Hindlimb muscle (tissue), 1 donor: Measurements from ENCODE around the gene C2CD5. TPM values are rescaled to one million over a fixed set of nuclear protein-coding genes. Genes with fewer than 3 reads are reported as not detected.
"Not testable (repeated sequence)": the region's sequence is repeated elsewhere in the genome, so short reads cannot be mapped to it uniquely, and the experiment has no call there.

ENCODE experiments used
- DNase-seq: peaks from one replicate; pipeline ENCODE4 v3.0.0-alpha.2; 2013
- polyA plus RNA-seq: library from polyadenylated mRNA; unstranded; fragments of 120-200 nt; gene quantifications from one replicate; pipeline ENCODE4 v1.2.1, GENCODE V29; 2013; ENCODE audit not compliant: insufficient read length

The C2CD5 gene
- polyA plus RNA-seq, 1 donor, result 34.8 TPM

DNA sequence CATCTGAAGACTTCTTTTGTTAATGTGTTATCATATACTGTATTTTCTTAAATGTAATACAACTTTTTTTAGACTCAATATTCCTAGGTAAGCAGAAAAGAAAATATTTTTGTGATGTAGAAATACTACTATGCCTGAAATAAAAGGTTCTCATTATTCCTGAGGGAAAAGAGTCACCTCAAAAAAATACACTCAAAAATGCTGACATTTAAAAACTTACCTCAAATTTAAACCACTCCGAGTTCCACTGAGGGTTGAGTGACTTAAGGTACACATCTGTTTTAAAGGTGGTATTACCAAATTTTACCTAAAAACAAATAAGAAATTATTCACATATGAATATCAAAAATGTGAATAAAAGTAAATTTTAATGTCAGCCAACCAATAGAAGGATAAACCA, 9.3 kb downstream of the C2CD5 start:
- no peak for DNase-seq

DNA sequence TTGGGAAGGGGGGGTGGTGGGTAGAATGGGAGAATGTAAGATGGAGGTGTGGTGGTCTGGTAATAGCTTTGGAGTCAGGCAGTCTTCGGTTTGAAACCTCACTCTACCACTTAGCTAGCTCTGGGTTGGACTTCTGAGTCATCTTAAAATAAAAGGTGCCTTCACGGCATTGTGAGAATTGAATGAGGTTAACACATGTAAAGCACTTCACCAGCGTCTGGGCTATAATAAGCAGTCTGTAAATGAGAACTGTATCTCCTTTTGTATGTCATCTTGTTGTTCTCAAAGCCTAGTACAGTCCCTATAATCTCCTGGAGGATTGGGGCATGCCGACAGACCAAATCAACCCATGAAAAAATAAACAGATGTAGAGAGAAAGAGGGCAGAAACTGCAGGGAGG, 11.2 kb downstream of the C2CD5 start:
- no peak for DNase-seq

DNA sequence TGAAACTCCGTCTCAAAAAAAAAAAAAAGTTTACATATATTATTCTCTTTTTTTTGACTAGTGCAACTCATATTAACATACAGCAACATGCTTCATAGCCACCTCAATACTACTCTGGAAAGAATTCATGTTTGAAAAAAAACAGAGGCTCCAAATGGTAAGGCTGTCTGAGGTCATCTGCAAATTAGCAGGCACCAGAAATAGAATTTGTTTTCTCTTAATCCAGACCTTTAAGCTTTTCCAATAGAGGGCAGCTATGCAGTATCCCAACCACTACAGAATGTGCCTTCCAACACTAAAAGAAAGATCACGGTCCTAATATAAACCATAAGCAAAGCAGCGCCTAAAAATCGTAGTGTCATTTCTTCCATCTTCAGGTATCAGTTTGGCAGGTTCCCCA, 12.0 kb downstream of the C2CD5 start:
- DNase-seq, result no peak

DNA sequence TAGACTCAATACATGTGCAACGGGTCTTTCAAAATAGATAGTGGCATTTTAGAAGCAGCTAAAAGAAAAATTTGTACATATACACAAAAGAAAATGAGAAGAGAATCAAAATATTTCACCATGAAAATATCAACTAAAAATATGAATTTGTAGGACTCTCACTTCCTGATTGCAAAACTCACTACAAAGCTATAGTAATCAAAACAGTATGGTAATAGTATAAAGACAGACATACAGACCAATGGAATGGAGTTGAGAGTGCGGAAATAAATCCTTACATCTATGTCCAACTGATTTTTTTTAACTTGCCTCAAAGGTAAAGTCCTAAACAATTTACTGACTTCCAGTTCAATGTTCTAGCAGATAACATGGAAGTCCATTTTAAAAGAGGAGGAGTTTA, 13.1 kb downstream of the C2CD5 start:
- no peak for DNase-seq

DNA sequence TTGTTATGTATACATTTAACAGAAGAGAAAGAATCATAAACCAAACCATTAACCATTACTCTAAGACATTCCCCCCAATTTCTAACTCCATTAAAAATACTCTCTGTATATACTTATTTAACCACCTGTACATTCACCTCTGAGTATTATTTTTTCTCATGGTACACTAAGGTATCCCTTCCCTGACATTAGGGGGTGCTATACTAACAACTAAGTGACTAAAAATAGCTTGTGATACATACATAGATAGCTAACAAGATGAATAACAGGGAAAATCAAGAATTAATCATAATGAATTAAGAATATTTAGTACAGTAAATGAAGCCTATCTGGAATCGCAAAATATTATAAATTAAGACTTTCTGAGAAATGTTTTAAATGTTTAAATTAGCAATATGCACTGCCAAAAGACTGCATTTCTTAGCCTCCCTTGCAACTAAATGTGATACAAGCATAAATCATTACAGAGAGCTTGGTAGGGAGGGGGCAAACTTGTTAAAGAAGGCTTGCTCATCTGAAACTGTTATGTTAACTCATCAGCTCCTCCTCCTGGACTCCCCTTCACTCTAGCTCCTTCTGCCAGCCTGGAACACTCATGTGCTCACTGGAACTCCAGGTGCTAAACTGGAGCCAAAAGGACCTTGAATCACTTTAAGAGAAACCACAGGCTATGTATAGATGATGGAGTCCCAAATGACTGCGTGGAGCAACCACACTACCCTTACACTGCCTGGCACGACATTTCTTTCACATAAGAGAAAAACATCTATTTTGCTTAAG, 14.9 kb downstream of the C2CD5 start:
- no peak for DNase-seq

DNA sequence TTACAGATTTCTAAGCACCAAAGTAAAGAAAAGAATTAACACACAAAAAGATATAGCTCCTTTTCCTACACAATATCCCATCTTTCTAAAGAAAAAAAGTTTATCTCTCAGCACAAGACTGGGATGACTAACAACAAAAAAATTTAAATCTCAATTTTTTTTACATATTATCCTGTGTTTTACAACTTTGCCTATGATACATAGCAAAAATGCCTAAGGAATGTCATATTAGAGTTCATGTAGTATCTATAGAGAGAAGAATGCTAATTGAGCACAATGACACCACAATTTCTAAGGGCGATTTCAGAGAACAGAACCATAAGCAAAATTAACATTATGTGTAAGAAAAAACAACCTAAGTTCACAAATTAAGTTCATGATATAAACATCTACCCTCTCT, 16.3 kb downstream of the C2CD5 start:
- no peak for DNase-seq

DNA sequence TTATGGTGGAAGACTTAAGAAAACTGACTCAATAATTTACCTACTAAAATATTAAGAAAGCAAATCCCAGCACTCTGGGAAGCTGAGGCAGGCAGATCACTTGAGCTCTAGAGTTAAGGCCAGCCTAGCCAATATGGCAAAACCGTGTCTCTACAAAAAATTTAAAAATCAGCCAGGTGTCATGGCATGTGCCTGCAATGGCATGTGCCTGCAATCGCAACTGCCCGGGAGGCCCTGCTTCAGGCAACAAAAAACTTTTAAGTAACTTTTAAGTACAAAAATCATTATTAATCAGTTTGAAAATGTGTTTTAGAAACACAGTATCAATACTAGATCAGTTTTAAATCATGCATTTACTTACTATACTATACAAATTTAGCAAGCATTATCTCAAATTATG, 17.5 kb downstream of the C2CD5 start:
- no peak for DNase-seq

DNA sequence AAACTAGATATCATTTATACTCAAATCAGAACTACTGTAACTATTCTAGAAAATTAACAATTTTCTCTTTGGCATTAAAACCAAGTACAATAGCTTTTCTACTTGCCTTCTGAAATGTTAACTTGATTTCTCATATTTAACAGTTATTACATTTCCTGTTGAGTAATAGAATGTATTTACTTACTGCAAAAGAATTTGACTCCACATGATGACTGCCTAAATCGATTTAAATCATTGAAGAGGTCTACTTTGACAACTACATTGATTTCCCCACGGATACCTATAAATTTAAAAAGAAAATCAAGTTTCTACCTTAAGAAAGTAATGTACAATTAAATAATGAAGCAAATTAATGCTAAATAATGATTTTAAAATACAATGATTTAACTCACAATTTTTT, 18.9 kb downstream of the C2CD5 start:
- no peak for DNase-seq

DNA sequence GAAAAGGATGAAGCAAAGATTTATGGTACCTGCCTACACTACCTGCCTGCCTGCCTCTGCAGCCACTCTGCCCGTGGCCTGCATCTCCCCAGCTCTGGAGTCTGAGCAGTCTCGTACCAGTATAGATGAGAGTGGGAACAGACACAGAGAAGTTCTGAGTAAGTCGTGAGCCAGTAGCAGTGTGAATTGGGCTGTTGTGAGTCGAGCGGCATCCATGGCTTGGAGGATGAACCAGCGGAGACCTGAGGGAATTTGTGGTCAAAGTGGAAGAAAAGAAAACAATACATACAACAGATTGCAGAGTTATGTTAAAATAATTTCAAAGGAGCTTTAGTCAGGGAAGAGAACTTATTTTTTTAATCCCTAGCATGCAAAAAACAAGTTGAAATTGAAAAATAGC, 25.3 kb downstream of the C2CD5 start:
- no peak for DNase-seq

DNA sequence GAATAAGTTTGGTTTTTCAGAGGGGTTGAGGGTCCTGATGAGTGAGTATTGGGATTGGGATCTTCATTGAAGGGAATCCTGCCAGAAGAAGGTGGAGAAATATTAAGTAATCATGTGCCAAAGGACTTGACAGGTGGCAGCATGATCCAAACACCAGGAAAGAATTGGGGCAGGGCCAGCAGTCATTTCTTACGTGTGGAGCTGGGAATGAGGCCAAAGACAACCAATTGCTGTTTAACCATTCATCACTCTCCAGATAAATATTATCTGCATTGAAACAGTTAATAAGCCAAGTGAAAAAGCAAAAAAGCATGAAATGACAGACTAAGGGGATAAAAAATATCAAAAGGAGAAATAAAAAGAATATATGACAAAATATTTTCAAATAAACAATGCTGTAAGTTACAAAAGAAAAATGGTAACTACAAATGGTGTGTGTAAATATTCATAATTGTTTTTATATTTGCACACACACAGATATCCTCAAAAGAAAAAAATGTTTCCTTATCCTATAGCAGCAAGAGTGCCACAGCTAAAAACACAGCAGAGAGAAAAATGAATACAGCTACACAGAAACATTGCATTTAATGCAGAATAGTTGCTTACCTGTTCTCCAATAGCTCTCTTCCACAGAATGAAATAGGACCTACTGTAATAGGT, 26.2 kb downstream of the C2CD5 start:
- no peak for DNase-seq

DNA sequence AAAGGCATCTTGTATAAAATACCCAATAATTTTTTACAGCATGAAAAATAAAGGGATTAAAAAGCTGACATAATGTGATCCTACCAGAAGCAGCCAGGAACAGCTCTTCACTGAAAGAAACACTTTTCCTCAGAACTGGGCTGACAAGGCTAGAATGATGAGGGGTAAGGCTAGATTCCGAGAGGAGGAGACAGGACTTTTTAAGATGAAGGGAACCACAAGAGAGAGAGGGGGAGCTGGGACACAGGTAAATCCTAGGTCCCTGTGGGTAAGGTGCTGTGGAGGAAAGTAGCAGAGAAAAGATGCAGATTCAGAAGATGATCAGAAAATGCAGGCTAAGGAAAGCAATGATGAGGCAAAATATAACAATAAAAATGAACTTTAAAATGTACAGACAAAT, 29.5 kb downstream of the C2CD5 start:
- DNase-seq, result no peak

DNA sequence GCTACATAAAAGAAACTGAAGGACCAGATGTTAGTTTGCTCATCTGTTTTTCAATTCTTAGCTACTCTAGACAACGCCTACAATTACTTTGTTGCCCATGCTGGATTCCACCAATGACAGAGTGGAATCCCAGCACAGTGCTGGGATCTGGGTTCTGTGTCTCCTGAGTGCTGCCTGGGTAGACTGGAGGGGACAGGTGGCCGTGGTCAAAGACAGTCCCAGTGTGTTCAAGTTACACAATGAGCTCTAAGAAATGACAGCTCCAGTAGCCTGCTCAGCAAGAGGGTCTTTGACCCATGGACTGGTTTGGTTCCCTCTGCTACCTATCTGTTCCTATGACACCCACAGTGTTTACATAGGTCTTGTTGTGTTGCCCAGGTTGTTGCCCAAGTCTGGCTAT, 38.5 kb downstream of the C2CD5 start:
- no peak for DNase-seq

DNA sequence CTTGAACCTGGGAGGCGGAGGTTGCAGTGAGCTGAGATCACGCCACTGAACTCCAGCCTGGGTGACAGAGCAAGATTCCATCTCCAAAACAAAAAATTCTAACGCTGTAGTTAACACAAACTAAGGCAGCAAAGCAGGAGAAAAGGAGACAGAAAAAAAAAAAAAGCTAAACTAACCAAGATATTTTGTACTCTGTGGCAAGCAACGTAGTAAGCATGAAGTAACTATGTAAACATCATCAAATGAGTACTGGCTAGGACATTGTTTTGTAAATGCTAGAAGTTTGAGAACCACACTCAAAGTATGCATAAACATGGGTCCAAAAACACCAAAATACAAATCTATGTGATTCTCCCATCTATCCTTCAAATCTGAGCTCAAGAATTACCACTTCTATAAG, 44.2 kb downstream of the C2CD5 start:
- DNase-seq, result no peak

DNA sequence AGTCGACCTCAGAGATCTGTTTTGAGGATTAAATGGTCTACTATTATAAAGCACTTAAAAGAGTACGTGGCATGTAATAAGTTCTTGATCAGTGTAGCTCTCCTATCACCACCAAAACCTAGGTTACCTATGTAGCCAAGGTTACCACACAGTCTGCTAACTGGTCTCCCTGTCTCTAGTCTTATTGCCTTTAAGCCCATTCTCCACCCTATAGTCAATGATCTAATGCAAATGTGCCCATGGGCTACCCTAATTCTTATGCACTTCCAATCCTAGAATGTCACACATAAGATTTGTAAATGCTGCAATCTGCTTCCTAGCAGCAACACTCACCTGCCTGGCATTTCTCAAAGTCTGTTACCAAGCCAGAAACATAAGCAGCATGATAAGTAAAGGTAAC, 44.9 kb downstream of the C2CD5 start:
- no peak for DNase-seq

DNA sequence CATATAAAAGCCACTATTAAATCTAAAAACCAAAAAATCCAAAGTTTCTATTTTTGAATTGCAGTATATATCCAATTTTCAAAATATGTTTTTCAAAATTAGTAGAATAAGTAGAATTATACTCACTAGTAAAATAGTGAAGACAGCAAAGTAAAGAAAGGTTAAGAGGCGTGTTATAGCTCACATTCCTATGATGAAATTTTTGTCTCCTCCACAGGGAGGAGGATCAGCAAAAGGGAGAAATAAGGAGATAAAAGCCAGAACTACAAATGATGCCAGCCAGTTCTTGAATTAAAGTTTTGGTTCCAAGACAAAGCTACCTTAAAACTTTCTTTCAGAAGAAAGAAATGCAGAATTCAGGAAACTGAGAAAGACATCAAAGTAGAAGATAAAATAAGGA, 50.0 kb downstream of the C2CD5 start:
- DNase-seq, result no peak

DNA sequence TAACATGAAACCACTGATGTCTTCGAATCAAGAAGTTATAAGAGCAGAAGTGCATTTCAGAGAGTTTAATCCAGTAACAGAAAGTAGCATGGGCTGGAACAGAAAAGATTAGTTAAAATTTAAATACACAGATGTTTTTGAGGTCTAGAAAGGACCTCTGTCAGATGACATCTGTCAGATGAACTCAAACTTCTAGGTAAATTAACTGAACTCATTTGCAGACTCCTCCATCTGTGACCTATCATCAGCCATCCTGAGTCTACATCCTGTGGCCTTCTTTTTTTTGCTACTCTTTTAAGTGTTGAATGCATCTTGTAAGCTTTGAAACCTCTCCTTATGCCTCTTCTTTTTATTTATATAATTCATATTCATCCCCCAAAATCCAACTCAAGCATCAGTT, 53.3 kb downstream of the C2CD5 start:
- no peak for DNase-seq

DNA sequence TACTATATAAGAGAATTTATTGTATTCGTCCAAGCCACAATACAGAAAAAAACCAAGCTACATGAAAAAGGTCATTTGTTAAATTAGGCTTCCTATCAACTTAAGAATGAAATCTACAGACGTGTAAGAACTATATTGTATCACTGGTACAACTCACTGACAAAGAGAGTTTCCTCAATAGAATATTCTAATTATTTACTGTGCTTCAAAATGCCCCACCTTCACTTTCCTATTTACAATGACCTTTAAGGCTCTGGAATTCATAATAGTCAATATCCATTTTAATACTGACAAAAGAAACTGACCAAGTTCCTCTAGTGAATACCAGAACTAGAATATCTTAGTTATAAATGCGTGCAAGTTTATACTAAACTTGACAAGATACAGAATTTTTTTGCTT, 55.9 kb downstream of the C2CD5 start:
- no peak for DNase-seq

DNA sequence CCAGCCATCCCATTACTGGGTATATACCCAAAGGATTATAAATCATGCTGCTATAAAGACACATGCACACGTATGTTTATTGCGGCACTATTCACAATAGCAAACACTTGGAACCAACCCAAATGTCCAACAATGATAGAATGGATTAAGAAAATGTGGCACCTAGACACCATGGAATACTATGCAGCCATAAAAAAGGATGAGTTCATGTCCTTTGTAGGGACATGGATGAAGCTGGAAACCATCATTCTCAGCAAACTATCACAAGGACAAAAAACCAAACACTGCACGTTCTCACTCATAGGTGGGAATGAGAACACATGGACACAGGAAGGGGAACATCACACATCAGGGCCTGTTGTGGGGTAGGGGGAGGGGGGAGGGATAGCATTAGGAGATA, 56.7 kb downstream of the C2CD5 start:
- not testable (repeated sequence) for DNase-seq

DNA sequence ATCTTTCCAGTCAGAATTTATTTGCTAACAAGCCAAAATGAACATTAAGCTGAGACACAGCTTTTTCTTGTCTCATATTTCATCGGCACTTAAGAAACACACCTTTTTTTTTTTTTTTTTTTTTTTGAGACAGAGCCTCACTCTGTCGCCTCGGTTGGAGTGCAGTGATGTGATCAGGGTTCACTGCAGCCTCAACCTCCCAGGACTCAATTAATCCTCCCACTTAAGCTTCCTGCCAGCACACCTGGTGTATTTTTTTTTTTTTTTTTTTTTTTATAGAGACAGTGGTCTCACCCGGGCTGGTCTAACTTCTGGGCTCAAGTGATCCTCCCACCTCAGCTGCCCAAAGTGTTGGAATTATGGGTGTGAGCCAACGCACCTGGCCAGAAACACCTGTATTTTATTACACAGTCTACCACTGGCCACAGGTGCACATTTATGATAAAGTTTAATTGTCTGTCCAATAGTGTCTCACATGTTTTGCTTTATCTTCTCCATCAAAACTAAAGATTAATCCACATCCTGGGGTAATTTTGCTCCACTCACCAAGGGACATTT, 62.7 kb downstream of the C2CD5 start:
- no peak for DNase-seq

DNA sequence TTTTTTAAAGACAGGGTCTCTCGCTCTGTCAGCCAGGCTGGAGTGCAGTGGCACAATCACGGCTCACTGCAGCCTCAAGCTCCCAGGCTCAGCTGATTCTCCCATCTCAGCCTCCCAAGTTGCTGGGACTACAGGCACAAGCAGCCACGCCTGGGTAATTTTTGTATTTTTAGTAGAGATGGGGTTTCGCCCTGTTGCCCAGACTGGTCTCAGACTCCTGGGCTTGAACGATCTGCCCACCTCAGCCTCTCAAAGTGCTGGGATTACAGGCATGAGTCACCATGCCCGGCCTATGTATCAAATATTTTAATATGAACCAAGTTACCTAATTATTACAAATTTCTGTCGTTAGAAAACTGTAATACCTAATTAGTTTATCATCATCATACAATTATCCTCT, 63.5 kb downstream of the C2CD5 start:
- not testable (repeated sequence) for DNase-seq

DNA sequence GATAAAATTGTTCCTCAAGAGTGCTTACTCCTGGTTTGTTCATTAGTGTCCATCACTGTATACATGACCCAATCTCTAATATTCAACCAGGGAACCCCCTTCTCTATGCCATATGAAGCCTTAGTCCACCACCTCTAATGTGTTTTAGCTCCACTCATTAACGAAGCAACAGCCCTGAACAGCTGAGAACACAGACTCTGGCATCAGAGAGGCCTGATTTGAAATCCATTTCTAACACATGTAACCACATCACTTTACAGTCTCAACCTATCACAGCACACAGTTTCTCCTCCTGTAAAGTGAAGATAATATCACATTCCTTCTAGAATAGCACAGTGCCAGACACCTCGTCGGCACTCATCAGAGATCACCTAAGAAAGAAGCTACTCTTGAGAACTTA, 64.3 kb downstream of the C2CD5 start:
- DNase-seq, result no peak

DNA sequence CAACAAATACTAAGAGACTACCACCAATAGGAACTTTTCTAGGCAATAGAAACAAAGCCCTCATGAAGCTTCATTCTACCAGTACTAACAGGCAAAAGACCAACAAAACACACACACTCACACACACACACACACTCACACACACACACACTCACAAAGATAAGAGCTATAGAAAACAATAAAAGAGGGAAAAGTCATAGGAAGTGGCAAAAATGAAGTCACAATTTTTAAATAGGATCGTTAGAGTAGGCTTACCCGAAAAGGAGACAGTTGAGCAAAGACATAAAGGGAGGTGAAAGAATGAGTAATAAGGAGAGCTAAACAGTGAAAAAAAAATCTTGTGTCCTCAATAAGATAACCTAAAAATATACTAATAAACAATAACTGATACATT, 66.5 kb downstream of the C2CD5 start:
- DNase-seq, result no peak

DNA sequence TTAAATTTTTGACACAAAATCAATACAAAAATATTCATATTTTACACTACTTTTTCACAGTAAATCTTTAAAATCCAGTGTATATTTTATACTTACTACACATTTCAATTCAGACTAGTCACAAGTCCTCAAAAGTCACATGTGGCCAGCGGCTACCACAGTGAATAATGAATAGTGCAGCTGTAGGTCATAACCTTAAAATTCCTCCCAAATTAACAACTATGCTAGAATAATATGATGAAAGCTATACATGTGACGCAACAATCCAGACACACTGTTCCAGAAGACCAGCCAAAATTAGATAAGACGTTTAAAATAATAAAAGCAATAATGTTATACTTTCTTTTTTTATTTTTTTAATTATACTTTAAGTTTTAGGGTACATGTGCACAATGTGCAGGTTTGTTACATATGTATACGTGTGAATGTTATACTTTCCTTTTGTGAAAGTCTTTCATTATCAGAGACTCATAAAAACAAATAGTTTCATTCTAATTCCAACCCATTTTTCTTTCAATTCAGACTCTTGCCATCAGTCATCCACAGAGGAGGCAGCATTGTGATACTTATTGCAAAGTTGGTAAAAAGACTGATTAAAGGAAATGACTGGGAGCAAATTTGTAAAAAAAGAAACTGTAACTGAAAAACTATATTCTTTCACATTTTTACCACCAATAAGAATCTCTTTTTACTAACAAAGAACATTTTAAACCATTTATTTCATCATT, 67.0 kb downstream of the C2CD5 start:
- DNase-seq, result no peak

DNA sequence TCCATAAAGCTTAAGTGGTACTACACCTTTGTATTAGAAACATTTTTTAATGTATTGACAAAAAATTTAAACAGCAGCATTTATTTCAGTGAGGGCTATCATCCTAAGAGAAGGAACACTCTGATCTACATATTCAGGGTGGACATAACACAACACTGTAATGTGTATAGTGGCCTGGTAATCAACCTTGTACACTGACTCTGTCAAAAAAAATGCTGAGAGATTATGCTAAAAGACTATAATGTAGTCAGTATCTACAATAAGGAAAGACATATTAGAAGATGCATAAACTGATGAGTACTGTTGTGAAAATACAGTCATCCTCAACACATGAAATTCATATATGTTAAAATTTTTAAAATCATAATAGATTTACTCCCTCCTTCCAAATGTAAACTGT, 68.2 kb downstream of the C2CD5 start:
- DNase-seq, result no peak
